Breast epithelium (tissue), 4 donors: ENCODE measurements around the gene SCN5A. TPM values are rescaled to one million over a fixed set of nuclear protein-coding genes. Genes with fewer than 3 reads are reported as not detected.
A peak's percentile ranks its signal among the peaks of the same experiment; 100 is the strongest.

Experiments used
- DNase-seq, 2 donors: peaks; one replicate each; pipeline ENCODE4 v3.0.0-alpha.2; 2019; ENCODE audit warnings: low spot score in 2 of 2
- H3K27ac ChIP-seq, 2 donors: fragments of 200-600 bp; sonication (generic) in 1 of 2; one replicate each; pipeline ENCODE4 v1.5.1; 2016 to 2019; ENCODE audit warnings: mild to moderate bottlenecking in 1 of 2
- H3K27me3 ChIP-seq, 2 donors: fragments of 200-600 bp; sonication (generic) in 1 of 2; one replicate each; pipeline versions ENCODE4 v1.5.1 to v1.6.0; 2017 to 2019; ENCODE audit warnings: control low read depth in 1 of 2, mild to moderate bottlenecking in 1 of 2
- H3K36me3 ChIP-seq: fragments of 200-600 bp; one replicate; pipeline ENCODE4 v1.5.1; 2019
- H3K4me1 ChIP-seq, 2 donors: fragments of 200-600 bp; sonication (generic); one replicate each; pipeline ENCODE4 v1.5.1; 2016 to 2019; ENCODE audit warnings: control low read depth in 1 of 2
- H3K4me3 ChIP-seq, 3 donors: fragments of 200-600 bp; sonication (generic); 1 replicate in 2 of 3; 2 replicates in 1 of 3; pipeline ENCODE4 v1.5.1; 2016 to 2019; ENCODE audit warnings: mild to moderate bottlenecking in 3 of 3, moderate library complexity in 2 of 3
- H3K9me3 ChIP-seq, 2 donors: fragments of 200-600 bp; sonication (generic) in 1 of 2; one replicate each; pipeline ENCODE4 v1.5.1; 2016 to 2019; ENCODE audit warnings: control low read depth in 1 of 2
- CTCF ChIP-seq, 3 donors: fragments of 450-650 bp; IDR thresholded peaks; one replicate each; pipeline ENCODE4 v1.5.1; 2016 to 2017; ENCODE audit warnings: antibody characterized with exemption in 3 of 3, mild to moderate bottlenecking in 3 of 3, moderate library complexity in 3 of 3
- POLR2A ChIP-seq: fragments of 450-650 bp; IDR thresholded peaks from one replicate; pipeline ENCODE4 v1.6.1; 2016; ENCODE audit warnings: antibody characterized with exemption, mild to moderate bottlenecking, moderate library complexity
- POLR2AphosphoS5 ChIP-seq, 3 donors: sonication (generic); formaldehyde crosslinking; IDR thresholded peaks; one replicate each; pipeline ENCODE4 v1.6.1; 2017; ENCODE audit warnings: antibody characterized with exemption in 3 of 3
- intact Hi-C: fragments of 100-400 bp; cut with DNase I; formaldehyde crosslinking; loops from one replicate; pipeline ENCODE4 v1.15.1; 2023; ENCODE audit warnings: low total_unique reads
- total RNA-seq, 3 donors: library from RNA; depleted of rRNA; stranded (reverse); fragments of >200 nt; gene quantifications; one replicate each; pipeline ENCODE4 v1.1.0, GENCODE V29; 2016

Gene SCN5A
- total RNA-seq, 3 donors from 2014 or later, result under 0.01 to 0.33 (median 0.29) TPM

- intact Hi-C loops, result no loop called here
- peaks cover 0 to 10% of the 10 kb centered on the region in 2 donors for H3K27me3 ChIP-seq
Measured at GRCh38 chr3:38641461-38642110, 7.9 kb downstream of the SCN5A start.

GRCh38 chr3:38640661-38641452 lies 8.6 kb downstream of the SCN5A start:
- H3K36me3 ChIP-seq, result no peaks in the 10 kb centered on the region
- intact Hi-C loops, result no loop called here
- DNase-seq, result peak in 1 of 2 donors; percentile 27
- peaks cover 0 to 16% of the 10 kb centered on the region in 2 donors for H3K27me3 ChIP-seq
- H3K4me3 ChIP-seq, result no peak overlapping the region
- TF ChIP-seq POLR2AphosphoS5 (IDR thresholded peaks at IDR 0.05) (no peak), POLR2A (no peak), CTCF (IDR thresholded peaks at IDR 0.05) (no peak)
- no peak overlapping the region for H3K27ac ChIP-seq
- H3K4me1 ChIP-seq, result no peaks in the 10 kb centered on the region
- no peaks in the 10 kb centered on the region for H3K9me3 ChIP-seq

More at GRCh38 chr3:38641461-38642110, 7.9 kb downstream of the SCN5A start:
- Histone ChIP-seq H3K27ac (no peak overlapping the region), H3K4me3 (no peak overlapping the region), H3K36me3 (no peaks in the 10 kb centered on the region), H3K4me1 (no peaks in the 10 kb centered on the region), H3K9me3 (no peaks in the 10 kb centered on the region)
- peak in 1 of 2 donors; percentile 41 for DNase-seq
- TF ChIP-seq POLR2A (no peak), CTCF (IDR thresholded peaks at IDR 0.05) (no peak), POLR2AphosphoS5 (IDR thresholded peaks at IDR 0.05) (no peak)

GRCh38 chr3:38638354-38638753 lies 11.1 kb downstream of the SCN5A start:
- TF ChIP-seq POLR2A (no peak), CTCF (IDR thresholded peaks at IDR 0.05) (no peak), POLR2AphosphoS5 (IDR thresholded peaks at IDR 0.05) (no peak)
- Histone ChIP-seq H3K4me1 (no peaks in the 10 kb centered on the region), H3K4me3 (no peak overlapping the region), H3K36me3 (no peaks in the 10 kb centered on the region), H3K27ac (no peak overlapping the region), H3K9me3 (no peaks in the 10 kb centered on the region), H3K27me3 (peaks cover 0 to 9% of the 10 kb centered on the region in 2 donors)
- intact Hi-C loops, result loop anchor here (10.0 kb wide), 1 partner anchor 114 kb away; no protein-coding TSS in a partner anchor
- no peak for DNase-seq

- Histone ChIP-seq H3K36me3 (no peaks in the 10 kb centered on the region), H3K27me3 (peaks cover 0 to 9% of the 10 kb centered on the region in 2 donors), H3K4me3 (no peak overlapping the region), H3K4me1 (no peaks in the 10 kb centered on the region), H3K27ac (no peak overlapping the region), H3K9me3 (no peaks in the 10 kb centered on the region)
- DNase-seq, result no peak
- intact Hi-C loops, result loop anchor here (10.0 kb wide), 1 partner anchor 113 kb away; no protein-coding TSS in a partner anchor
- TF ChIP-seq POLR2A (no peak), POLR2AphosphoS5 (IDR thresholded peaks at IDR 0.05) (no peak), CTCF (IDR thresholded peaks at IDR 0.05) (no peak)
Measured at GRCh38 chr3:38637906-38638305, 11.6 kb downstream of the SCN5A start.

- TF ChIP-seq CTCF (IDR thresholded peaks at IDR 0.05) (no peak), POLR2AphosphoS5 (IDR thresholded peaks at IDR 0.05) (no peak), POLR2A (no peak)
- Histone ChIP-seq H3K27ac (no peak overlapping the region), H3K4me1 (no peaks in the 10 kb centered on the region), H3K4me3 (no peak overlapping the region), H3K9me3 (no peaks in the 10 kb centered on the region), H3K36me3 (no peaks in the 10 kb centered on the region), H3K27me3 (peaks cover 0 to 9% of the 10 kb centered on the region in 2 donors)
- no peak for DNase-seq
- intact Hi-C loops, result loop anchor here (10.0 kb wide), 1 partner anchor 112 kb away; no protein-coding TSS in a partner anchor
Measured at GRCh38 chr3:38636881-38637280, 12.6 kb downstream of the SCN5A start.
